GM12878 (cell line): ENCODE data around the gene KRT86. TPM values are rescaled to one million over a fixed set of nuclear protein-coding genes. Genes with fewer than 3 reads are reported as not detected.

Source experiments
- ATAC-seq: fragments of 200-7000 bp; cut with Tn5 transposase; 3 replicates; pipeline ENCODE4 v1.9.1; 2020; ENCODE audit warnings: mild to moderate bottlenecking, moderate library complexity
- BruUV-seq: library from RNA; stranded (reverse); fragments of 400-500 nt; replicated peaks from 2 replicates; lab custom pipeline; 2021; lab: Mats Ljungman, UMichigan
- CTCF ChIA-PET: fragments of 300-600 bp; sonication (Branson Sonifier 250); formaldehyde crosslinking; extraction: SDS; loops from one replicate; lab custom pipeline; 2021; ENCODE audit warnings: inconsistent platforms; lab: Yijun Ruan, JAX
- POLR2A ChIA-PET: fragments of 350-600 bp; formaldehyde crosslinking; extraction: SDS; loops from one replicate; lab custom pipeline; 2021; ENCODE audit warnings: inconsistent platforms; lab: Charles Lee
- RAD21 ChIA-PET: fragments of 300-600 bp; sonication (Branson Sonifier 250); formaldehyde crosslinking; loops from one replicate; lab custom pipeline; 2023; ENCODE audit warnings: antibody characterized with exemption; ENCODE audit not compliant: unreplicated experiment; lab: Charles Lee
- SMC1A ChIA-PET: fragments of 300-600 bp; sonication (Branson Sonifier 250); formaldehyde crosslinking; loops from one replicate; lab custom pipeline; 2023; ENCODE audit not compliant: unreplicated experiment, uncharacterized antibody; lab: Charles Lee
- DNase-seq: peaks from one replicate; pipeline ENCODE4 v3.0.0-alpha.2; 2011; ENCODE audit warnings: low read depth, low spot score
- FAIRE-seq: peaks from 3 replicates; lab custom pipeline; 2011; peaks lifted over from hg19 to GRCh38; lab: Jason Lieb, UNC
- H2AFZ ChIP-seq: 2 replicates; pipeline ENCODE4 v1.6.0; 2011; ENCODE audit warnings: low read depth, low read length, control low read depth; ENCODE audit not compliant: control insufficient read depth
- H3K27ac ChIP-seq: 2 replicates; pipeline ENCODE4 v1.5.1; 2011; ENCODE audit warnings: control low read depth; ENCODE audit not compliant: control insufficient read depth, insufficient read depth
- H3K27me3 ChIP-seq, 2 experiments: replicated peaks in 1 of 2; 2 replicates each; pipeline versions ENCODE4 v1.6.0 to v1.6.1; 2011; ENCODE audit warnings: low read length in 1 of 2; ENCODE audit not compliant: control insufficient read depth in 2 of 2, insufficient read depth in 2 of 2
- H3K36me3 ChIP-seq, 2 experiments: 2 replicates each; pipeline ENCODE4 v1.5.1; 2011; ENCODE audit warnings: low read length in 1 of 2; ENCODE audit not compliant: control insufficient read depth in 2 of 2, insufficient read depth in 2 of 2
- H3K4me1 ChIP-seq: 2 replicates; pipeline ENCODE4 v1.6.1; 2011; ENCODE audit warnings: mild to moderate bottlenecking, low read length, moderate library complexity, mixed read lengths; ENCODE audit not compliant: control insufficient read depth, insufficient read depth
- H3K4me2 ChIP-seq: 2 replicates; pipeline ENCODE4 v1.6.0; 2011; ENCODE audit warnings: control low read depth; ENCODE audit not compliant: control insufficient read depth, insufficient read depth
- H3K4me3 ChIP-seq: fragments of 200-600 bp; sonication (generic); 2 replicates; pipeline ENCODE4 v1.5.1; 2016
- H3K79me2 ChIP-seq: 2 replicates; pipeline ENCODE4 v1.6.0; 2011; ENCODE audit warnings: low read length; ENCODE audit not compliant: control insufficient read depth, insufficient read depth
- H3K9ac ChIP-seq: 2 replicates; pipeline ENCODE4 v1.8.0; 2011; ENCODE audit warnings: low read length, control low read depth, mixed read lengths; ENCODE audit not compliant: control insufficient read depth, insufficient read depth
- H3K9me3 ChIP-seq: replicated peaks from 3 replicates; pipeline ENCODE4 v1.5.1; 2011; ENCODE audit warnings: mild to moderate bottlenecking, low read length; ENCODE audit not compliant: control insufficient read depth, insufficient read depth
- H4K20me1 ChIP-seq: 2 replicates; pipeline ENCODE4 v1.6.0; 2011; ENCODE audit not compliant: control insufficient read depth, insufficient read depth
- CREM ChIP-seq: IDR thresholded peaks from 2 replicates; pipeline ENCODE4 v1.6.1; 2014; ENCODE audit warnings: antibody characterized with exemption, low read depth
- HDGF ChIP-seq: fragments of 450-650 bp; IDR thresholded peaks from 2 replicates; pipeline ENCODE4 v1.6.1; 2016; ENCODE audit warnings: antibody characterized with exemption
- IKZF1 ChIP-seq: fragments of 450-650 bp; conservative IDR thresholded peaks from 2 replicates; pipeline ENCODE4 v1.6.1; 2017; ENCODE audit warnings: antibody characterized with exemption, mild to moderate bottlenecking
- NFYA ChIP-seq: IDR thresholded peaks from 2 replicates; pipeline ENCODE4 v1.6.1; 2011; ENCODE audit warnings: low read depth, mild to moderate bottlenecking, low read length, improper control_type of control experiment, borderline replicate concordance
- NR2C1 ChIP-seq: fragments of 450-650 bp; IDR thresholded peaks from 2 replicates; pipeline ENCODE4 v1.6.1; 2017; ENCODE audit warnings: antibody characterized with exemption, mild to moderate bottlenecking, moderate library complexity
- NR2F1 ChIP-seq: fragments of 450-650 bp; conservative IDR thresholded peaks from 2 replicates; pipeline ENCODE4 v1.6.1; 2017; ENCODE audit warnings: mild to moderate bottlenecking
- SP1 ChIP-seq: IDR thresholded peaks from one replicate; pipeline ENCODE4 v1.6.1; 2011; ENCODE audit warnings: low read depth, low read length
- TCF12 ChIP-seq: IDR thresholded peaks from 2 replicates; pipeline ENCODE4 v1.6.1; 2011; ENCODE audit warnings: low read depth, mild to moderate bottlenecking, low read length
- WRNIP1 ChIP-seq: IDR thresholded peaks from 2 replicates; pipeline ENCODE4 v1.6.1; 2011; ENCODE audit warnings: low read depth, low read length, improper control_type of control experiment, borderline replicate concordance
- WGBS: methylation state at CpG from one replicate; pipeline ENCODE4 v1.1.6; 2016; ENCODE audit warnings: low lambda C conversion rate; ENCODE audit not compliant: insufficient replicate concordance, insufficient coverage; ENCODE audit errors: missing lambda C conversion rate; 5-methylcytosine and 5-hydroxymethylcytosine counted together
- in situ Hi-C: fragments of 300-500 bp; cut with MboI; formaldehyde crosslinking; loops from 9 replicates; pipeline ENCODE4 v1.14.3; 2018; ENCODE audit warnings: mixed read lengths
- intact Hi-C: fragments of 100-400 bp; cut with micrococcal nuclease; formaldehyde crosslinking; loops from one replicate; pipeline ENCODE4 v1.14.2; 2022; ENCODE audit not compliant: unreplicated experiment
- polyA plus RNA-seq, 11 experiments: library from polyadenylated mRNA; depleted of rRNA in 4 of 11; unstranded in 6 of 11; stranded (reverse) in 5 of 11; fragments of >200 nt; fragmentation: Nextera tagmentation in 4 of 11; fragmentation: Illumina TruSeq in 1 of 11; extraction: Ambion mirVana in 4 of 11; extraction: Trizol in 1 of 11; gene quantifications; 1 replicate in 1 of 11; 2 replicates in 10 of 11; pipeline versions ENCODE4 v1.2.1 to v1.2.3, GENCODE V29; 2011 to 2016; ENCODE audit warnings: inconsistent platforms in 2 of 11, missing spikeins in 2 of 11, low read depth in 1 of 11
- total RNA-seq, 4 experiments: library from RNA; depleted of rRNA in 3 of 4; stranded (reverse); fragments of >200 nt in 3 of 4; fragmentation: Illumina TruSeq in 1 of 4; extraction: Trizol in 1 of 4; gene quantifications; 2 replicates each; pipeline versions ENCODE4 v1.2.1 to v1.2.3, GENCODE V29; 2013 to 2021
- TF ChIP-seq, protein P1 (sequence below): fragments of 450-650 bp; IDR thresholded peaks from 2 replicates; pipeline ENCODE4 v1.6.1; 2018; ENCODE audit warnings: borderline replicate concordance, mild to moderate bottlenecking; ENCODE audit not compliant: partially characterized antibody
- TF ChIP-seq, protein P2 (sequence below): fragments of 450-650 bp; formaldehyde crosslinking; IDR thresholded peaks from 2 replicates; pipeline ENCODE4 v1.4.0; 2020; ENCODE audit warnings: mild to moderate bottlenecking, moderate library complexity

Gene KRT86
- total and polyA plus RNA-seq, 10 of the 15 experiments (the other 5 are each of a cell fraction or from before 2014, with no cell fraction given), result 0.11 to 0.54 (median 0.18) TPM; not detected in 4

DNA sequence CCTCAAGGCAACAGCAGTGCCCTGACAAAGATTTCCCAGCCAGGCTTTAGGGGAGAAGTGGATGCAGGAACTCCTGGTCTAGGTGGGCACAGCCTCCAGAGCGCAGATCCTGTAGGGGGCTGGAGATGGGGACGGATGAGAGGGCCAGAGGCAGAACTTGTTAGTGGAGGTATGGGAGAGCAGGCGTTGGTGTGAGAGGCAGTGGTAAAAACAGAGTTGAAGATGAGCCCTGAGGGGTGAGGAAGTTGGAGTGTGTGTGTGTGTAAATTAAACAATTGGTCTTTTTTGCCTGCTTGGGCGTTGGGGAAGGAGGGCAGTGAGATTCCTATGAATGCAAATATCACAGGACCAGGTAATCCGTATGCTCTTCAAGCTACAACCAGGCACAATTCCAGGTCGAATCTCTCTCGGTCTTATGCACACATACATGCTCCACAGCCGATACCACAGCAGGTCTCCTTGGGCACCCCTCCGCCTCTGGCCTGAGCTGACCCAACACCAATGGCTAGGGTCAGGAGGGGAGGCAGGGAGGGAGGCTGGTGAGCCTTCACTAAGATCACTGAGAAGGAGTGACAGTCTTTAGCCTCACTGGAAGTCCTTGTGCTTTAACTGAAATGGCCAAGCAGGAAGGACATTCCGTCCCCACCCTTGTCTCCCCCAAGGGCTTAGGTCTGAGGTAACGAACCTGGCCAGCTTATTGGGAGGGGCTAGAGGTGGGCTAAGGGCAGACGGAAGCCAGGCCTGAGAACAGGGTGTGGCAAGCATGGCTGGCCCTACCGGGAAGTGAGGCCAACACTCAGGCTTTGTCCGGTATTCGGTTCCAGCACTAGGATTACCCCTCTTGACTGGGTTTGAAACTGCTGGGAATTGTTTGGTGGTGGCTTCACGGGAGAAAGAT is 42.9 kb upstream of the KRT86 start:
- Histone ChIP-seq H3K4me1 (no peaks in the 10 kb centered on the region), H3K79me2 (no peaks in the 10 kb centered on the region), H3K4me3 (no peak overlapping the region), H3K27ac (no peak overlapping the region), H3K4me2 (no peak overlapping the region), H4K20me1 (no peaks in the 10 kb centered on the region), H2AFZ (no peak overlapping the region), H3K9me3 (no peaks in the 10 kb centered on the region), H3K9ac (no peak overlapping the region), H3K27me3 (peaks cover 7 to 17% of the 10 kb centered on the region in 2 experiments; a peak in 3 of 4 replicates), H3K36me3 (no peaks in the 10 kb centered on the region)
- intact Hi-C loops, result no loop called here
- POLR2A ChIA-PET, result interaction anchor here (0.6 kb wide), 1 partner anchor 52 kb away, joined by 3 read pairs; no protein-coding TSS in a partner anchor
- ATAC-seq (no peak), DNase-seq (no peak), FAIRE-seq (no peak)
- 21% methylated on average over 16 of the region's 16 CpGs for WGBS
- SMC1A ChIA-PET, result interaction anchor here (1.2 kb wide), 1 partner anchor 14 kb away, joined by 3 read pairs; no protein-coding TSS in a partner anchor
- CTCF ChIA-PET, result no interaction called here
- no TSS peak for BruUV-seq
- in situ Hi-C loops, result no loop called here
- RAD21 ChIA-PET, result no interaction called here
- TF ChIP-seq NR2C1 (no peak), SP1 (no peak), IKZF1 (no peak), NR2F1 (no peak), TCF12 (no peak), NFYA (no peak), WRNIP1 (no peak), HDGF (no peak), CREM (no peak)
- TF ChIP-seq, protein P1, sequence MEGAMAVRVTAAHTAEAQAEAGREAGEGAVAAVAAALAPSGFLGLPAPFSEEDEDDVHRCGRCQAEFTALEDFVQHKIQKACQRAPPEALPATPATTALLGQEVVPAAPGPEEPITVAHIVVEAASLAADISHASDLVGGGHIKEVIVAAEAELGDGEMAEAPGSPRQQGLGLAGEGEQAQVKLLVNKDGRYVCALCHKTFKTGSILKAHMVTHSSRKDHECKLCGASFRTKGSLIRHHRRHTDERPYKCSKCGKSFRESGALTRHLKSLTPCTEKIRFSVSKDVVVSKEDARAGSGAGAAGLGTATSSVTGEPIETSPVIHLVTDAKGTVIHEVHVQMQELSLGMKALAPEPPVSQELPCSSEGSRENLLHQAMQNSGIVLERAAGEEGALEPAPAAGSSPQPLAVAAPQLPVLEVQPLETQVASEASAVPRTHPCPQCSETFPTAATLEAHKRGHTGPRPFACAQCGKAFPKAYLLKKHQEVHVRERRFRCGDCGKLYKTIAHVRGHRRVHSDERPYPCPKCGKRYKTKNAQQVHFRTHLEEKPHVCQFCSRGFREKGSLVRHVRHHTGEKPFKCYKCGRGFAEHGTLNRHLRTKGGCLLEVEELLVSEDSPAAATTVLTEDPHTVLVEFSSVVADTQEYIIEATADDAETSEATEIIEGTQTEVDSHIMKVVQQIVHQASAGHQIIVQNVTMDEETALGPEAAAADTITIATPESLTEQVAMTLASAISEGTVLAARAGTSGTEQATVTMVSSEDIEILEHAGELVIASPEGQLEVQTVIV, result no peak
- TF ChIP-seq, protein P2, sequence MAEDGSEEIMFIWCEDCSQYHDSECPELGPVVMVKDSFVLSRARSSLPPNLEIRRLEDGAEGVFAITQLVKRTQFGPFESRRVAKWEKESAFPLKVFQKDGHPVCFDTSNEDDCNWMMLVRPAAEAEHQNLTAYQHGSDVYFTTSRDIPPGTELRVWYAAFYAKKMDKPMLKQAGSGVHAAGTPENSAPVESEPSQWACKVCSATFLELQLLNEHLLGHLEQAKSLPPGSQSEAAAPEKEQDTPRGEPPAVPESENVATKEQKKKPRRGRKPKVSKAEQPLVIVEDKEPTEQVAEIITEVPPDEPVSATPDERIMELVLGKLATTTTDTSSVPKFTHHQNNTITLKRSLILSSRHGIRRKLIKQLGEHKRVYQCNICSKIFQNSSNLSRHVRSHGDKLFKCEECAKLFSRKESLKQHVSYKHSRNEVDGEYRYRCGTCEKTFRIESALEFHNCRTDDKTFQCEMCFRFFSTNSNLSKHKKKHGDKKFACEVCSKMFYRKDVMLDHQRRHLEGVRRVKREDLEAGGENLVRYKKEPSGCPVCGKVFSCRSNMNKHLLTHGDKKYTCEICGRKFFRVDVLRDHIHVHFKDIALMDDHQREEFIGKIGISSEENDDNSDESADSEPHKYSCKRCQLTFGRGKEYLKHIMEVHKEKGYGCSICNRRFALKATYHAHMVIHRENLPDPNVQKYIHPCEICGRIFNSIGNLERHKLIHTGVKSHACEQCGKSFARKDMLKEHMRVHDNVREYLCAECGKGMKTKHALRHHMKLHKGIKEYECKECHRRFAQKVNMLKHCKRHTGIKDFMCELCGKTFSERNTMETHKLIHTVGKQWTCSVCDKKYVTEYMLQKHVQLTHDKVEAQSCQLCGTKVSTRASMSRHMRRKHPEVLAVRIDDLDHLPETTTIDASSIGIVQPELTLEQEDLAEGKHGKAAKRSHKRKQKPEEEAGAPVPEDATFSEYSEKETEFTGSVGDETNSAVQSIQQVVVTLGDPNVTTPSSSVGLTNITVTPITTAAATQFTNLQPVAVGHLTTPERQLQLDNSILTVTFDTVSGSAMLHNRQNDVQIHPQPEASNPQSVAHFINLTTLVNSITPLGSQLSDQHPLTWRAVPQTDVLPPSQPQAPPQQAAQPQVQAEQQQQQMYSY (CRISPR knock-in tag), result no peak
